Osteocyte (in vitro differentiated cells): Measurements from ENCODE around the gene LRRC2. TPM values are rescaled to one million over a fixed set of nuclear protein-coding genes. Genes with fewer than 3 reads are reported as not detected.

Experiments used
- DNase-seq: peaks from one replicate; pipeline ENCODE4 v3.0.0; 2021; ENCODE audit warnings: mixed read lengths; ENCODE audit not compliant: unreplicated experiment; ENCODE audit errors: extremely low spot score
- H3K27ac Mint-ChIP-seq: one replicate; pipeline ENCODE4 v1.8.0; 2021; ENCODE audit warnings: mild to moderate bottlenecking, mixed read lengths; ENCODE audit not compliant: unreplicated experiment
- H3K27me3 Mint-ChIP-seq: one replicate; pipeline ENCODE4 v1.8.0; 2021; ENCODE audit warnings: mixed read lengths; ENCODE audit not compliant: unreplicated experiment
- H3K36me3 Mint-ChIP-seq: one replicate; pipeline ENCODE4 v1.8.0; 2021; ENCODE audit warnings: mixed read lengths; ENCODE audit not compliant: unreplicated experiment
- H3K4me1 Mint-ChIP-seq: one replicate; pipeline ENCODE4 v1.8.0; 2021; ENCODE audit warnings: mixed read lengths; ENCODE audit not compliant: unreplicated experiment
- H3K4me3 Mint-ChIP-seq: one replicate; pipeline ENCODE4 v1.8.0; 2021; ENCODE audit warnings: mild to moderate bottlenecking, moderate library complexity, mixed read lengths; ENCODE audit not compliant: unreplicated experiment
- H3K9me3 Mint-ChIP-seq: one replicate; pipeline ENCODE4 v1.8.0; 2021; ENCODE audit warnings: mixed read lengths; ENCODE audit not compliant: unreplicated experiment
- total RNA-seq: library from RNA; stranded (reverse); gene quantifications from 2 replicates; pipeline ENCODE4 v1.2.1, GENCODE V29; 2021
- TF ChIP-seq, protein P1 (sequence below): fragments of 200-600 bp; sonication (generic); IDR thresholded peaks from 2 replicates; pipeline ENCODE4 v1.5.0; 2021; ENCODE audit warnings: antibody characterized with exemption, mild to moderate bottlenecking, moderate library complexity

LRRC2 gene
- total RNA-seq, 1 donor from 2014 or later, result 1.5 TPM

DNA sequence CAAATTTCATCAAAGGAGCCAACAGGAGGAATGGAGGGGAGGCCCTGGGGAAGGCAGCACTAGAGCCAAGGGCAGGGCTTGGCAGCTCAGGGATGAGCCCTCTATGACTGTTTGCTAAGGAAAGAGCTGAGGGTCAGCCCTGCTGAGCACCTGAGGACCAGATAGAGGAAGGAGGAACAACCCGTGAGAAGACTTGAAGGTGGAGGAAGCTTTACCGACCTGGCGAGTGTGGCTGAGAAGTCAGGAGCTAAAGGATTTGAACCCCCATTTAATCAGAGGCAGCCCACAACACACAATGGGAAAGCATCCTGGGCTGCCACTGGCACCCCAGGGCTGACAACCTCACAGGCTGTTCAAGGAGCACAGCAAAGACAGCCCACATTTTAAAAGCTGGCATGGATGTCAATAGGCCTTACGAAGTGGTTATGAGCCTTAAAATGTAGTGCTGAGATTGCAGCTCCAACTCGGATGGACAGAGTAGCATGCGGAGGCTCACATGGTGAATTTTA lies 20.7 kb upstream of the LRRC2 start:
- peak; percentile 13 for DNase-seq
- Mint-ChIP-seq H3K4me3 (no peak overlapping the region), H3K9me3 (peaks cover 6% of the 10 kb centered on the region), H3K27me3 (peaks cover 26% of the 10 kb centered on the region), H3K4me1 (no peaks in the 10 kb centered on the region), H3K27ac (no peak overlapping the region), H3K36me3 (no peaks in the 10 kb centered on the region)
- TF ChIP-seq, protein P1, sequence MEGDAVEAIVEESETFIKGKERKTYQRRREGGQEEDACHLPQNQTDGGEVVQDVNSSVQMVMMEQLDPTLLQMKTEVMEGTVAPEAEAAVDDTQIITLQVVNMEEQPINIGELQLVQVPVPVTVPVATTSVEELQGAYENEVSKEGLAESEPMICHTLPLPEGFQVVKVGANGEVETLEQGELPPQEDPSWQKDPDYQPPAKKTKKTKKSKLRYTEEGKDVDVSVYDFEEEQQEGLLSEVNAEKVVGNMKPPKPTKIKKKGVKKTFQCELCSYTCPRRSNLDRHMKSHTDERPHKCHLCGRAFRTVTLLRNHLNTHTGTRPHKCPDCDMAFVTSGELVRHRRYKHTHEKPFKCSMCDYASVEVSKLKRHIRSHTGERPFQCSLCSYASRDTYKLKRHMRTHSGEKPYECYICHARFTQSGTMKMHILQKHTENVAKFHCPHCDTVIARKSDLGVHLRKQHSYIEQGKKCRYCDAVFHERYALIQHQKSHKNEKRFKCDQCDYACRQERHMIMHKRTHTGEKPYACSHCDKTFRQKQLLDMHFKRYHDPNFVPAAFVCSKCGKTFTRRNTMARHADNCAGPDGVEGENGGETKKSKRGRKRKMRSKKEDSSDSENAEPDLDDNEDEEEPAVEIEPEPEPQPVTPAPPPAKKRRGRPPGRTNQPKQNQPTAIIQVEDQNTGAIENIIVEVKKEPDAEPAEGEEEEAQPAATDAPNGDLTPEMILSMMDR, result no peak

- no peaks in the 10 kb centered on the region for H3K4me1 Mint-ChIP-seq
- peak; percentile 30 for DNase-seq
- peaks cover 23% of the 10 kb centered on the region for H3K27me3 Mint-ChIP-seq
- no peaks in the 10 kb centered on the region for H3K9me3 Mint-ChIP-seq
- no peak overlapping the region for H3K4me3 Mint-ChIP-seq
- no peaks in the 10 kb centered on the region for H3K36me3 Mint-ChIP-seq
- TF ChIP-seq, protein P1, result no peak
- H3K27ac Mint-ChIP-seq, result peak overlapping the region; percentile 4
These were observed 19.9 kb upstream of the LRRC2 start for GRCh38 chr3:46585799-46586693.

DNA sequence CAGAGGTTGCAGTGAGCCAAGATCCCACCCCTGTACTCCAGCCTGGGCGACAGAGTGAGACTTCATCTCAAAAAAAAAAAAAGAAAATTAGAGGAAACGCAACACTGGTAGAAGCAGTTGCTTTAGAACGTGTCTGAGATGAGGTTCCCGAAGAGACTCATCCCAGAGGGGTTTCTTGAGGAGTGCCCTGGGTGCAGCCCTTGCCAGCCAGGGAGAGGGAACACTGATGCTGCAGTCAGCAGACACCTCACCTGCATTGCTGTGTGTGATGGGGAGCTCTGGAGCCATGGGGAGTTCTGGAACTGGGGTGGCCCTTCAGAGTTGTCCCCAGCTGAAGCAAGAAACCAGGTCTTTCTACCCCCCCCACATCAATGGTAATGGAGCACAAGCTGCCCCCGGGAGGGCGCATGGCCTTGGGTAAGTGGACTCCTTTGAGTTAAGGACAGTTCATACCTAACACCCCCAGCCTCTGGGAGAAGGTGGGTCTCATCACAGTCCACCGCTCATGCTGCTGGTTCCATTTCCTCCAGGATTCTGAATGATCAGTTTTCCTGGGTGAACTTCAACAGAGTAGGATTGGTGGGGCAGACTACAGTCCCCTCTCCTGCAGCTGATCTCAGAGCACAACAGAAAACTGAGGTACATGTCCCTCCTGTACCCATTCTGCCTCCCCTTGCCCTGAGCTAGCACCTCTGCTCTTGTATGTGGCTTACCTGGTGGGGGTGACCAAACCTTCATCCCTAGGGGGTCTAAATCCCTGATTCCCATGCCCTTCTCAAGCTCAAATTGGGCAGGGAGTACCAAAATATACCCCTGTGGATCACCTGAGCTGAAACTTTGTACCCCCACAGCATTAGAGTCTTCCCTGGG lies 18.7 kb upstream of the LRRC2 start:
- Mint-ChIP-seq H3K27ac (no peak overlapping the region), H3K27me3 (peaks cover 35% of the 10 kb centered on the region), H3K4me1 (no peaks in the 10 kb centered on the region), H3K4me3 (no peak overlapping the region), H3K9me3 (no peaks in the 10 kb centered on the region), H3K36me3 (no peaks in the 10 kb centered on the region)
- peak; percentile 57 for DNase-seq
- TF ChIP-seq, protein P1, result no peak

GRCh38 chr3:46580675-46581074 lies 14.6 kb upstream of the LRRC2 start:
- peak; percentile 21 for DNase-seq
- Mint-ChIP-seq H3K27ac (no peak overlapping the region), H3K27me3 (peaks cover 36% of the 10 kb centered on the region), H3K36me3 (no peaks in the 10 kb centered on the region), H3K4me1 (peaks cover 10% of the 10 kb centered on the region), H3K4me3 (no peak overlapping the region), H3K9me3 (no peaks in the 10 kb centered on the region)
- TF ChIP-seq, protein P1, result no peak
